GM10248 (cell line): ENCODE results near the gene NLGN2.

Experiments
- CTCF ChIA-PET: fragments of 300-600 bp; sonication (Branson Sonifier 250); formaldehyde crosslinking; extraction: SDS; loops from one replicate; lab custom pipeline; 2021; ENCODE audit warnings: antibody characterized with exemption; lab: Yijun Ruan, JAX
- POLR2A ChIA-PET: fragments of 350-650 bp; sonication (Branson Sonifier 250); formaldehyde crosslinking; extraction: SDS; loops from one replicate; lab custom pipeline; 2020; ENCODE audit warnings: antibody characterized with exemption; lab: Yijun Ruan, JAX
- DNase-seq: peaks from one replicate; pipeline ENCODE4 v3.0.0; 2012; ENCODE audit errors: extremely low spot score
- TF ChIP-seq, protein P1 (sequence below): IDR thresholded peaks from 2 replicates; pipeline ENCODE4 v1.5.1; 2012; ENCODE audit warnings: mild to moderate bottlenecking, low read depth; ENCODE audit errors: extremely low read depth, missing control alignments, control extremely low read depth

Gene NLGN2

DNA sequence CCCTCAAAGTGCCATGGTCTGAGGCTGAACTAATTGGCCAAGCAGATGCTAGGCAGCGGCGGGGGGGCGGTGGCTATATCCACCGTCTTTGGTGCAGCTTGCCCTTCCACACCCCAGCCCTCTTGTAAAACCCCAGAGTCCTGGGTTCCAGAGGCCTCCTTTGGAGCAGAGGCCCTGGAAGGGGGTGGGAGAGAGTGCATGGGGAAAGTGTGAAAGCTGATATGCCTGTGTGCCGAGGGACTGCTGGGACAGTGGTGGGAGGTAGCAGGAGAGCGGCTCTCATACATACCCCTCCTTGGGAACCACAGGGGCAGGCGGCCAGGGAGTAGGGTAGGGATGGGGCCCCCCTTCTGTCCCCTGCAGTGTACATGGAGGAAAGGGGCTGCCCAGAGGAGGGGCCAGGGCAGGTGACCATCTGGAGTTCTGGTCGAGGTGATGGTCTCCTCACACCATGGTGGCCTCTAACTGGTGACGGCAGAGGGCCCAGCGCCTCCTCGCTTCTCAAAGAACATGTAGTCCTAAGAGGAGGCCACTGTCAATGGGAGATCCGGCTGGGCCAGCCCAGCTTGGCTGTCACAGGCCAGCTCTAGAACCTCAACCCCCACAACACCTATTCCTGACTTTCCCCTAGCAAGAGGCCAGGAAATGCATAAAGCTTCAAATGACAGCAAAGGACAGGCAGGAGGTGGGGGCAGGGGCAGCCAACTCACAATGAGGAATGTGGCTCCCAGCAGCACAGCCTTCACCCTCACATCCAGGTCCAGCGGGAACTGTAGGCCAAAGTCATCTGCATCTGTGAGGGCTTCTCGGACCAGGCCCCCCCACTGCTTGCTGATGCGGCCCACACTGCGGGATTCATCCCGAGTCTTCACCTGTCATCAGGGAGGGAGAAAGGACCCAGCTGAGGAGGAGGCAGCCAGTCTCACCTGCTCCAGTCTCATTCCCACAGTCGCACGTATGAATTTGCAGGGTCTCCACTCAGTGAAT lies 17.4 kb upstream of the NLGN2 start:
- ChIA-PET POLR2A (no interaction called here), CTCF (interaction anchor here (1.8 kb wide), 1 partner anchor 171 kb away, joined by 6 read pairs; no protein-coding TSS in a partner anchor)

DNA sequence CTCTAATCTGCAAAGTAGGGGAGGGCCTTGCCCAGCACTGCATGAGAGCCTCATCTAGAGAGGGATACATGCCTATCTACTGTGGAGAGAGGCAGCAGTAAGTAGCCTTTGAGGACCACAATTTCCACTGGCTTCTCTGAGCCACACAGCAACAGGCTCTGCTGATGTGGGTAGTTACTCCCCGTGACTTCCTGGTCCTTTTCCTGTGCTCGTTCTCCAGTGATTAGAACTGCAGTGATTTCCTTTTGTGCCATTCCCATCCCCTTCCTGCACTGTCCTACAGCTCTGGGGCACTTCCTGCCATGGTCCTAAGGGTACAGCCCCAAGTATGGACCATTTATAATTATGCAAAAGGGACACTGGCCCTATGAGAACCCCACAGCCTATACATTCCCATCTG lies 16.3 kb upstream of the NLGN2 start:
- TF ChIP-seq, protein P1, sequence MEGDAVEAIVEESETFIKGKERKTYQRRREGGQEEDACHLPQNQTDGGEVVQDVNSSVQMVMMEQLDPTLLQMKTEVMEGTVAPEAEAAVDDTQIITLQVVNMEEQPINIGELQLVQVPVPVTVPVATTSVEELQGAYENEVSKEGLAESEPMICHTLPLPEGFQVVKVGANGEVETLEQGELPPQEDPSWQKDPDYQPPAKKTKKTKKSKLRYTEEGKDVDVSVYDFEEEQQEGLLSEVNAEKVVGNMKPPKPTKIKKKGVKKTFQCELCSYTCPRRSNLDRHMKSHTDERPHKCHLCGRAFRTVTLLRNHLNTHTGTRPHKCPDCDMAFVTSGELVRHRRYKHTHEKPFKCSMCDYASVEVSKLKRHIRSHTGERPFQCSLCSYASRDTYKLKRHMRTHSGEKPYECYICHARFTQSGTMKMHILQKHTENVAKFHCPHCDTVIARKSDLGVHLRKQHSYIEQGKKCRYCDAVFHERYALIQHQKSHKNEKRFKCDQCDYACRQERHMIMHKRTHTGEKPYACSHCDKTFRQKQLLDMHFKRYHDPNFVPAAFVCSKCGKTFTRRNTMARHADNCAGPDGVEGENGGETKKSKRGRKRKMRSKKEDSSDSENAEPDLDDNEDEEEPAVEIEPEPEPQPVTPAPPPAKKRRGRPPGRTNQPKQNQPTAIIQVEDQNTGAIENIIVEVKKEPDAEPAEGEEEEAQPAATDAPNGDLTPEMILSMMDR: no peak
- POLR2A ChIA-PET: no interaction called here
- CTCF ChIA-PET: interaction anchor here (1.6 kb wide), 1 partner anchor 35 kb away, joined by 8 read pairs; the partner anchor contains the start of gene TMEM95
- DNase-seq: no peak

More for the DNA sequence above, 17.4 kb upstream of the NLGN2 start:
- TF ChIP-seq, protein P1: no peak
- no peak for DNase-seq

DNA sequence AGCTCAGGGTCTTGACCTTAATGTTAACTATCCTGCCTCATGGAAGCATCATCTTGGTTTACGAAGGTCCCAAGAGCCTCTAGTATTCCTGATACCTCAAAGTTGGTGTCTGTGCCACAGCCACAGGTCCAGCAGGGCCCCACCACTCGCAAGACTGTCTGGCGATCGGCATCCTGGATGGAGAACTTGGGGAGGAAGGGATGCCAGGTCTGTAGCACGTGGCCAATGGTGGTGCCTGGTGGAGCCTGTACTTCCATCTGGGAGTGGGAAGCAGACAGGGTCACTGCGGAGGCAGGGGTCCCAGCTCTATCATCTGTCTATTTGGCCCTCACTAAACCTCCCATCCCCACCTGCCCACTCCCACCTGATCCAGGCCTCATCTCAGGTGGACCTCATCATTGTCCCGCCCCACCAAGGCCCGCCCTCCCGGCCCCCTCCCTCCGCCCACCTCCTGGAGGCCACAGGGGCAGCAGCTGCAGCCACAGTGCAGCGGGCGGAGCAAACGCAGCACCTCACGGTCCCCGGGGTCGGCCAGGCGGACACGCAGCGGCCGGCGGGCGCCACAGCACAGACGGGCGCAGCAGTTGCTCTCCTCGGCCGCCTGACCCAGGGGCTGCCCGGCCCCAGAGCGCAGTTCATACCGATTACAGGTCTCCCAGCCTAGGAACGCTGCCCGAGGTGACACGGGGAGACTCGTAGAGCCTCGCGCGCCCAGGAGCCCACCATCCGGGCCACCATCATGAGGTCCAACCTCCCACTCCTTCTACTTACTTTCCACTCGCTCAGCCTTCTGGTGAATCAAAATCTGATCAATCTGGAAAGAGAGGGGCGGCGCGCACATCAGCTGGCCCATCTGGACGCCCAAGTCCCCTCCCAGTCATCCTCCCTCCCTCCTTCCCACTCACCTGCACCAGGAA lies 14.7 kb upstream of the NLGN2 start:
- no peak for DNase-seq
- TF ChIP-seq, protein P1: no peak
- CTCF ChIA-PET: interaction anchor here (1.6 kb wide), 2 partner anchors 37 kb away, joined by 5 to 8 read pairs; partner anchors contain the start of gene TMEM95
- POLR2A ChIA-PET: no interaction called here

DNA sequence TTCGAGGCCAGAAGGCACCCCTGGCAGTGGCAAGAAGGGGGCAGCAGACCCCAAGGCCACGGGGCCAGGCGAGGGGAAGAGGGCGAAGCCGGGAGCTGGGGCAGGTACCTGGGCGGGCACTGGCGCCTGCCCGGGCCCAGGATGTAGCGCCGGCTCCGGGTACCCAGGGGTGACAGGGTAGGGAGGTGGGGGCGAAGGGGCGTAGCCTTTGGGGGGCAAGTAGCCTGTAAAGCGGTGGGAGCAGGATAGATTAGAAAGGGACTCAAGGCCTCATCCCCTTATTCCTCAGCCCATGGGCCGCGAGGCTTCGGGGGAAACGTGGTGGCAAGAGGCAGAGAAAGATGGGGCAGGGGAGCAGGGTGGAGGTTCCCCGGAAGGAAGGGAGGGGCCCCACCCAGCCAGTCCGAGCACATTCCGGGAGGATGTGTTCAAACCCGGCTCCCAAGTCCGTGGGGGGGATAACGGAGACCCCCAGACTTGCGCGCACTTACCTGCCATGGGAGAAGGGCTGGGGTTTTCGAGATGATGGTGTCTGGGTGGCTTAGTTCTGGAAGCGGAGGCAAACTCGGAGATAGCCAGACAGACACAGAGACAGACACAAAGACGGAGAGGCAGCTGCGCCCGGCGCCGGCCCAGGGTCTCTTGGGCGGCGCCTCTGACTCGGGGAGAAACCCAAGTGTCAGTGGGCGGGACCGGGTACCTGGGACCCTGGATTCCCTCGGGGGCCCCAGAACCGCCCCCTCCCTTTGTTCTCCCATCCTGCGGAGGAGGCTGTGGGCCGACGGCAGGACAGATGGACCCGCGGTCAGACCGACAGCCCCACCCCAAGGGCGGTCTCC lies 13.8 kb upstream of the NLGN2 start:
- ChIA-PET CTCF (interaction anchor here (1.3 to 1.9 kb wide), 3 partner anchors 9 to 38 kb away, joined by 3 to 5 read pairs (median 4); partner anchors contain the start of genes TMEM256 and TMEM95), POLR2A (interaction anchor here (1.0 kb wide), 1 partner anchor 10 kb away, joined by 10 read pairs; the partner anchor contains the start of gene TMEM256)
- TF ChIP-seq, protein P1: peak; percentile 19
- peak; percentile 80 for DNase-seq

DNA sequence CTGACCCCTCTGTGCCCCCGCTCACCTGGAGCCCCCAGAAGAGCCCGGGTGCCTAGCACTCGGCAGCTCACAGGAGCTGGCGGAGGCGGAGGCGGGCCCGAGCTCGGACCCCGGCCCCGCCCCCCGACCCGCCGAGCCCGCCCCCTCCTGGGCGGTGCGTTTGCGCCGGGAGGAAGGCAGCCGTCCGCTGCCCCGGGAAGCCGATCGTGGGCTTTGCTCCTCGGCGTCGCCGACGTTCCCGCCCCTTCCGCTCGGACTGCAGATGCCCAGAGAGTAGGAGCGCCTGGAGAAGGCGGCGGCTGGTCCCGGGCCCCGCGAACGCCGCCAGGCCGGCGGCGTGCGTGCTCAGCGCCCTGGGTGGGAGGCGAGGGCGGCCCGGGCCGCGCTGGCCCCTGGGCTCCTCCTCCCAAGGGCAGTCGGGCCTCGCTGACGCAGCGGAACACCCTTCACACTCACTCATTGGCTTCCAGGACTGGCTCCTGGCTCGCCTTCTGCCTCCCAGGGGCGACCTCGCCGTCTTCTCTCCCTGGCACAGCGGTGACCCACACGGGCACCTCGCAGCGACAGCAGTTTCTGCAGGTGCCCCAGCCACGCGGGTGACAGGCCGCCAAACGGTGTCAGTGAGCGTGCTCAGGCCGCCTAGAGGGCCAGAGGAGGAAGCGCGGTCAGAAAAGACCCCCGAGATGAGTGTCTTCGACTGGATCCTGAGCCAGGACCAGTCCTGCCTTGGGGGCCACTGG lies 13.0 kb upstream of the NLGN2 start, which contains the start of gene PLSCR3:
Gene PLSCR3, minus strand, starts transcription at position 74 of the 740 bp plus-strand sequence. CDS start 415 bp downstream, outside the sequence.
- POLR2A ChIA-PET: interaction anchor here (1.0 kb wide), 1 partner anchor 9 kb away, joined by 10 read pairs; the partner anchor contains the start of gene TMEM256
- TF ChIP-seq, protein P1: no peak
- peak; percentile 96 for DNase-seq
- CTCF ChIA-PET: interaction anchor here (1.3 to 1.9 kb wide), 4 partner anchors 8 to 39 kb away, joined by 3 to 5 read pairs (median 4); partner anchors contain the start of genes TMEM256 and TMEM95
